ENCODE data around the gene PPP2CA. TPM values are rescaled to one million over a fixed set of nuclear protein-coding genes. Genes with fewer than 3 reads are reported as not detected.

PPP2CA gene
- total RNA-seq, 1 donor from 2014 or later = 96.9 TPM

DNA sequence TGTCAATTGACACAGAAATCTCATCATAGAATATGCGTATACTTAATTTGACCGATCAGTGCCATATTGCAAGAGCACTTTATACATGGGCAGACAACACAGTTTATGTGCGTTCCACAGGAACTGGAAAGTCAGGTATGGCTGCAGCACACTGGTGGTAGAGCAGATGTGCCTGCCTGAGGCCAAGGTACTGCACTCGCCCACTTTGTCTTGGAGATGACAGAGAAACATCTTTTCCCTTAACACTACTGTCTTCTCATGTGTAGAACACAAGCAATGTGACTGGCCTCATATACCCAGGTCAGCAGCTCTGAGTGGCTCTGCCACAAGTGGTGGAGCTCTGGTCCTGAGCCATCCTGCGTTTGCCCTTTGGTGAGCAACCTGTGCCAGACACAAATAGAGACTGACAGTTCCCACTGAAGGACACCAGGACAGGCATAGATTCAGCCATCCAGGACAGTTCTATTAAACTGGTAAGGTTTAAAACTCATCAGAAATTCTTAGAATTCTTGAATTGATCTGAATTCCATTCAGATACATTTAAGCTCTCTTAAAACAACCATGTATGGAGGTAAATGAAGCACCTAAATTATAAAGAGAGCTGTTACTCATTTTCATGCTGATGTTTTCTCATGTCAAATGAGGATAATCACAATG is 21.0 kb upstream of the PPP2CA start:
- ATAC-seq = no peak
- DNase-seq = no peak
- Histone ChIP-seq H3K4me1 (no peaks in the 10 kb centered on the region), H3K4me3 (no peak overlapping the region), H3K9me3 (no peaks in the 10 kb centered on the region), H3K27me3 (ENCODE audit: low read depth) (no peaks in the 10 kb centered on the region), H3K27ac (no peak overlapping the region), H3K36me3 (no peaks in the 10 kb centered on the region)
- TF ChIP-seq, protein P1, sequence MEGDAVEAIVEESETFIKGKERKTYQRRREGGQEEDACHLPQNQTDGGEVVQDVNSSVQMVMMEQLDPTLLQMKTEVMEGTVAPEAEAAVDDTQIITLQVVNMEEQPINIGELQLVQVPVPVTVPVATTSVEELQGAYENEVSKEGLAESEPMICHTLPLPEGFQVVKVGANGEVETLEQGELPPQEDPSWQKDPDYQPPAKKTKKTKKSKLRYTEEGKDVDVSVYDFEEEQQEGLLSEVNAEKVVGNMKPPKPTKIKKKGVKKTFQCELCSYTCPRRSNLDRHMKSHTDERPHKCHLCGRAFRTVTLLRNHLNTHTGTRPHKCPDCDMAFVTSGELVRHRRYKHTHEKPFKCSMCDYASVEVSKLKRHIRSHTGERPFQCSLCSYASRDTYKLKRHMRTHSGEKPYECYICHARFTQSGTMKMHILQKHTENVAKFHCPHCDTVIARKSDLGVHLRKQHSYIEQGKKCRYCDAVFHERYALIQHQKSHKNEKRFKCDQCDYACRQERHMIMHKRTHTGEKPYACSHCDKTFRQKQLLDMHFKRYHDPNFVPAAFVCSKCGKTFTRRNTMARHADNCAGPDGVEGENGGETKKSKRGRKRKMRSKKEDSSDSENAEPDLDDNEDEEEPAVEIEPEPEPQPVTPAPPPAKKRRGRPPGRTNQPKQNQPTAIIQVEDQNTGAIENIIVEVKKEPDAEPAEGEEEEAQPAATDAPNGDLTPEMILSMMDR (IDR thresholded peaks at IDR 0.05) = no peak
- intact Hi-C loops (cut with DNase I) = no loop called here

DNA sequence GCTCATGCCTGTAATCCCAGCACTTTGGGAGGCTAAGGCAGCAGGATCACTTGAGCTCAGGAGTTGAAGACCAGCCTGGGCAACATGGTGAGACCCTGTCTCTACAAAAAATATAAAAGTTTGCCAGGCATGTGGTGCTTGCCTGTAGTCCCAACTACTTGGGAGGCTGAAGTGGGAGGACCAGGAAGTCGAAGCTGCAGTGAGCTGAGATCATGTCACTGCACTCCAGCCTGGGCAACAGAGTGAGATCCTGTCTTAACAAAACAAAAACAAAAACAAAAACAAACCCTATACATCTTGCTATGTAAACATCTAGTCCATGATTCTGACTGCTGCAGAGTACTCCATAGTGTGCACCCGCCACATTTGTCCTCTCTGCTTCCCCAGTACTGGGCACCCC is 19.8 kb upstream of the PPP2CA start:
- intact Hi-C loops (cut with DNase I) = no loop called here
- Histone ChIP-seq H3K27me3 (ENCODE audit: low read depth) (no peaks in the 10 kb centered on the region), H3K4me3 (no peak overlapping the region), H3K36me3 (no peaks in the 10 kb centered on the region), H3K4me1 (peaks cover 3% of the 10 kb centered on the region), H3K27ac (no peak overlapping the region), H3K9me3 (no peaks in the 10 kb centered on the region)
- DNase-seq (no peak), ATAC-seq (no peak)
- TF ChIP-seq, protein P1 (IDR thresholded peaks at IDR 0.05) = no peak

DNA sequence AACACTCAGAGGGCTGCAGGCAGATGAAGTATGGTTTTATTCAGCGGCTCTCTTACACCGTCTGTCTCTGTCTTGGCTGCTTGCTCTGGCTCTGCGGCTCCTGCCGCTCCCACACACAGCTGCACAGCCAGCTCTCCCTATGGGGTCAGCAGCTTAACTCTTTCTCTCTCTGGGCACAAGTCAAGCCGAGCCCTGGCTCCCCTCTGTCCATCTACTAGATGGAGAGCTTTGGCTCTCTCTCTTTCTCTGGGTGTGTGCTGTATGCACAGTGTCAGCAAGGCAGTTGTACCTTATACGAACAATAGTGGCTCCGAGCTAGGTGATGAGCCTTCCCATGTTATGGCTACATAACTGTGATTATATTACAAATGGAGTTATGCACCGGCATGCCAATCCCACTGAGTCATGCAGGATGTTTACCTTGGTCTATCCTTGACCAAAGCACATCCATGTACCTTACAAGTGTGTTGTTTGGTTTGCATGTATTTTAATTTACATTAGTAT is 19.3 kb upstream of the PPP2CA start:
- no peak for DNase-seq
- intact Hi-C loops (cut with DNase I) = no loop called here

DNA sequence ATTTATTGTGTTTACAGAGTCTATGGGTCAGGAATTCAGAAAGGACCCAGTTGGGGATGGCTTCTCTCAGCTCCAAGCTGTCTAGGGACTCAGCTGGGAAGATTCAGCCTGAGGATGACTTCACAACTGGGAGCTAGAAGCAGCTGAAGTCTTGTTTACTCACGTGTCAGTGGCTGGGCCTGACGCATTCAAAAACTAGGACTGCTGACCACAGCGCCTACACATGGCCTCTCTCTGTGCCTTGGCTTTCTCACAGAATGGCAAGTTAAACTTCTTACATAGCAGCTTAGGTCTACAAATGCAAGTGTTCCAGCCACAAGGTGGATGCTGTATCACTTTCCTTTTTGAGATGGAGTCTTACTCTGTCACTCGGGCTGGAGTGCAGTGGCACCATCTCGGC is 16.3 kb upstream of the PPP2CA start:
- Histone ChIP-seq H3K27ac (peak overlapping the region; percentile 4), H3K4me3 (no peak overlapping the region), H3K4me1 (peaks cover 8% of the 10 kb centered on the region), H3K27me3 (ENCODE audit: low read depth) (no peaks in the 10 kb centered on the region), H3K9me3 (no peaks in the 10 kb centered on the region), H3K36me3 (no peaks in the 10 kb centered on the region)
- TF ChIP-seq, protein P1 (IDR thresholded peaks at IDR 0.05) = no peak
- ATAC-seq (no peak), DNase-seq (no peak)
- intact Hi-C loops (cut with DNase I) = no loop called here

More for the DNA sequence above, 19.3 kb upstream of the PPP2CA start:
- Histone ChIP-seq H3K27ac (no peak overlapping the region), H3K4me1 (peaks cover 8% of the 10 kb centered on the region), H3K4me3 (no peak overlapping the region), H3K36me3 (no peaks in the 10 kb centered on the region), H3K27me3 (ENCODE audit: low read depth) (no peaks in the 10 kb centered on the region), H3K9me3 (no peaks in the 10 kb centered on the region)
- ATAC-seq = peak in 1 of 2 donors; percentile 31
- TF ChIP-seq, protein P1 (IDR thresholded peaks at IDR 0.05) = no peak

DNA sequence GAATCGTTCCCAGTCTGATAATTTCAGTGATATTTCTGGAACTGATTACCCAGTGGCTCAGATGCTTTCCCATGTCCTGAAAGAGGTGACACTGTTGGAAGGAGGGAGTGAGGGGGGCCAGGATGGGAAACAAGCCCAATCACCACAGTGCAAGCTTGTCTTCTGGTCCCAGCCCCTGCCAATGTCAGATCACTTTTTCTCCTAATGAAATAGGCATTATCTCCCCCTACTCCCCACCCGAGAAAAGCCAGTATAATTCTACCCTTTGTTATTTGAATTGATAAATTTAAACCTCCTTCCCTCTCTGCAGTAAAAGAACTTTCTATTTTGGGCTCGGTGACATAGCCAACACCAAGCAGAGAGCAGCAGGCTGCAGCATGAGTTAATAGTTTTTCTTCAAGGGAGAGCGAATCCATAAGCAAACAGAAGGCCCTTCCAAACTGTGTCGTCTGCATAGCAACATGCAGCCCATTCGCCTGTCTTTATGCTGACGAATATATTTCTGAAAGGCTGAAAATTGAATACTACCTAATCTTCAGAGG is 14.6 kb upstream of the PPP2CA start:
- H3K9me3 ChIP-seq = no peaks in the 10 kb centered on the region
- intact Hi-C loops (cut with DNase I) = no loop called here
- H3K27me3 ChIP-seq (ENCODE audit: low read depth) = no peaks in the 10 kb centered on the region
- H3K4me3 ChIP-seq = no peak overlapping the region
- ATAC-seq (peak; percentile 72 to 81), DNase-seq (no peak)
- peaks cover 8% of the 10 kb centered on the region for H3K4me1 ChIP-seq
- H3K36me3 ChIP-seq = no peaks in the 10 kb centered on the region
- H3K27ac ChIP-seq = no peak overlapping the region
- TF ChIP-seq, protein P1 (IDR thresholded peaks at IDR 0.05) = no peak

All from lower lobe of right lung (tissue), 2 donors.